A673 (cell line): ENCODE measurements around the gene DYNC2I2. TPM values are rescaled to one million over a fixed set of nuclear protein-coding genes. Genes with fewer than 3 reads are reported as not detected.

Source experiments
- BruUV-seq: library from RNA; stranded (reverse); fragments of 400-500 nt; replicated peaks from 2 replicates; lab custom pipeline; 2021; lab: Mats Ljungman, UMichigan
- CTCF ChIA-PET: fragments of 300-600 bp; sonication (Branson Sonifier 250); formaldehyde crosslinking; loops from one replicate; lab custom pipeline; 2022; ENCODE audit warnings: antibody characterized with exemption; lab: Charles Lee
- POLR2A ChIA-PET: fragments of 300-600 bp; sonication (Branson Sonifier 250); formaldehyde crosslinking; loops from one replicate; lab custom pipeline; 2022; ENCODE audit warnings: antibody characterized with exemption; ENCODE audit not compliant: low non-redundant PET; lab: Charles Lee
- DNase-seq: peaks from one replicate; pipeline ENCODE4 v3.0.0-alpha.2; 2015; ENCODE audit warnings: low spot score
- H3K27ac ChIP-seq: fragments of 200-600 bp; sonication (generic); 2 replicates; pipeline ENCODE4 v1.5.1; 2016; ENCODE audit warnings: mixed run types, low read depth, mild to moderate bottlenecking, mixed read lengths, antibody characterized with exemption, low read length; ENCODE audit not compliant: poor library complexity, severe bottlenecking
- H3K27me3 ChIP-seq: fragments of 200-600 bp; sonication (generic); replicated peaks from 2 replicates; pipeline ENCODE4 v1.6.1; 2017; ENCODE audit warnings: mixed run types, low read depth, mild to moderate bottlenecking, mixed read lengths, antibody characterized with exemption, low read length; ENCODE audit not compliant: insufficient read depth, poor library complexity
- H3K36me3 ChIP-seq: fragments of 200-600 bp; sonication (generic); 2 replicates; pipeline ENCODE4 v1.6.1; 2016; ENCODE audit warnings: mixed run types, mild to moderate bottlenecking, mixed read lengths, antibody characterized with exemption, low read length; ENCODE audit not compliant: insufficient read depth, poor library complexity, severe bottlenecking
- H3K4me1 ChIP-seq: fragments of 200-600 bp; sonication (generic); 2 replicates; pipeline ENCODE4 v1.6.1; 2017; ENCODE audit warnings: mixed run types, mild to moderate bottlenecking, mixed read lengths, antibody characterized with exemption, low read length; ENCODE audit not compliant: insufficient read depth, poor library complexity, severe bottlenecking
- H3K4me3 ChIP-seq: fragments of 200-600 bp; sonication (generic); 2 replicates; pipeline ENCODE4 v1.5.1; 2016; ENCODE audit warnings: low read depth, mixed run types, mild to moderate bottlenecking, mixed read lengths, low read length; ENCODE audit not compliant: poor library complexity, severe bottlenecking
- H3K9me3 ChIP-seq: fragments of 200-600 bp; sonication (generic); 2 replicates; pipeline ENCODE4 v1.6.1; 2016; ENCODE audit warnings: mixed run types, low read depth, mild to moderate bottlenecking, mixed read lengths, antibody characterized with exemption, low read length; ENCODE audit not compliant: poor library complexity, severe bottlenecking
- EZH2 ChIP-seq: fragments of 200-600 bp; sonication (generic); IDR thresholded peaks from 2 replicates; pipeline ENCODE4 v1.6.1; 2017; ENCODE audit warnings: borderline replicate concordance, low read depth, mild to moderate bottlenecking, mixed read lengths, antibody characterized with exemption, low read length; ENCODE audit not compliant: poor library complexity, severe bottlenecking
- intact Hi-C: fragments of 100-400 bp; cut with micrococcal nuclease; formaldehyde crosslinking; loops from one replicate; pipeline ENCODE4 v1.10.0; 2022; ENCODE audit not compliant: unreplicated experiment
- total RNA-seq: library from RNA; stranded (reverse); gene quantifications from 2 replicates; pipeline ENCODE4 v1.2.3, GENCODE V29; 2021
- TF ChIP-seq, protein P1 (sequence below): fragments of 300-800, 200-600 bp; sonication (generic); conservative IDR thresholded peaks from 2 replicates; pipeline ENCODE4 v1.5.1; 2017; ENCODE audit warnings: low read depth, mild to moderate bottlenecking, antibody characterized with exemption, low read length, moderate library complexity, mixed read lengths

The DYNC2I2 gene
- total RNA-seq, 1 experiment from 2014 or later, result 135 TPM

DNA sequence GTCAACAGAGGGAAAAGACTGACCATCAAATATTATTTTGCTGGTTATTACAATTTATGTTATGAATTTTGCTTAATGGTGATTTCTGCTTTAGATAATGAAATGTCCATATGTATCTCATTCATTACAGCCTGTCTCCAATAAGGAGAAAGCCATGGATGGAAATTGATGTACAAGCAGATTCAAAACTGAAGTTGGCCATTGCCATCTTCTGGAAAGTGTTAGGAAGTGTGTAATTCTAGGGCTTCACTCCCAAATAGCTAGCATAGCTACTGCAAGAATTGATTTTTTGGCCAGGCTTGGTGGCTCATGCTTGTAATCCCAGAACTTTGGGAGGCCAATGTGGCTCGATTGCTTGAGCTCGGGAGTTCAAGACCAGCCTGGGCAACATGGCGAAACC, 45.8 kb downstream of the DYNC2I2 start:
- ChIA-PET POLR2A (interaction anchor here (0.7 kb wide), 1 partner anchor 24 kb away, joined by 6 read pairs; no protein-coding TSS in a partner anchor), CTCF (interaction anchor here (1.1 kb wide), 1 partner anchor 172 kb away, joined by 4 read pairs; no protein-coding TSS in a partner anchor)
- TF ChIP-seq, protein P1, sequence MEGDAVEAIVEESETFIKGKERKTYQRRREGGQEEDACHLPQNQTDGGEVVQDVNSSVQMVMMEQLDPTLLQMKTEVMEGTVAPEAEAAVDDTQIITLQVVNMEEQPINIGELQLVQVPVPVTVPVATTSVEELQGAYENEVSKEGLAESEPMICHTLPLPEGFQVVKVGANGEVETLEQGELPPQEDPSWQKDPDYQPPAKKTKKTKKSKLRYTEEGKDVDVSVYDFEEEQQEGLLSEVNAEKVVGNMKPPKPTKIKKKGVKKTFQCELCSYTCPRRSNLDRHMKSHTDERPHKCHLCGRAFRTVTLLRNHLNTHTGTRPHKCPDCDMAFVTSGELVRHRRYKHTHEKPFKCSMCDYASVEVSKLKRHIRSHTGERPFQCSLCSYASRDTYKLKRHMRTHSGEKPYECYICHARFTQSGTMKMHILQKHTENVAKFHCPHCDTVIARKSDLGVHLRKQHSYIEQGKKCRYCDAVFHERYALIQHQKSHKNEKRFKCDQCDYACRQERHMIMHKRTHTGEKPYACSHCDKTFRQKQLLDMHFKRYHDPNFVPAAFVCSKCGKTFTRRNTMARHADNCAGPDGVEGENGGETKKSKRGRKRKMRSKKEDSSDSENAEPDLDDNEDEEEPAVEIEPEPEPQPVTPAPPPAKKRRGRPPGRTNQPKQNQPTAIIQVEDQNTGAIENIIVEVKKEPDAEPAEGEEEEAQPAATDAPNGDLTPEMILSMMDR, result no peak
- TF ChIP-seq EZH2, result no peak
- H3K4me1 ChIP-seq, result no peaks in the 10 kb centered on the region
- no peaks in the 10 kb centered on the region for H3K9me3 ChIP-seq
- no peak overlapping the region for H3K27ac ChIP-seq
- H3K36me3 ChIP-seq, result peaks cover 91% of the 10 kb centered on the region
- intact Hi-C loops, result loop anchor here (5.0 kb wide), 1 partner anchor 34 kb away; no protein-coding TSS in a partner anchor
- no peaks in the 10 kb centered on the region for H3K27me3 ChIP-seq
- no peak overlapping the region for H3K4me3 ChIP-seq
- no TSS peak for BruUV-seq
- DNase-seq, result no peak

DNA sequence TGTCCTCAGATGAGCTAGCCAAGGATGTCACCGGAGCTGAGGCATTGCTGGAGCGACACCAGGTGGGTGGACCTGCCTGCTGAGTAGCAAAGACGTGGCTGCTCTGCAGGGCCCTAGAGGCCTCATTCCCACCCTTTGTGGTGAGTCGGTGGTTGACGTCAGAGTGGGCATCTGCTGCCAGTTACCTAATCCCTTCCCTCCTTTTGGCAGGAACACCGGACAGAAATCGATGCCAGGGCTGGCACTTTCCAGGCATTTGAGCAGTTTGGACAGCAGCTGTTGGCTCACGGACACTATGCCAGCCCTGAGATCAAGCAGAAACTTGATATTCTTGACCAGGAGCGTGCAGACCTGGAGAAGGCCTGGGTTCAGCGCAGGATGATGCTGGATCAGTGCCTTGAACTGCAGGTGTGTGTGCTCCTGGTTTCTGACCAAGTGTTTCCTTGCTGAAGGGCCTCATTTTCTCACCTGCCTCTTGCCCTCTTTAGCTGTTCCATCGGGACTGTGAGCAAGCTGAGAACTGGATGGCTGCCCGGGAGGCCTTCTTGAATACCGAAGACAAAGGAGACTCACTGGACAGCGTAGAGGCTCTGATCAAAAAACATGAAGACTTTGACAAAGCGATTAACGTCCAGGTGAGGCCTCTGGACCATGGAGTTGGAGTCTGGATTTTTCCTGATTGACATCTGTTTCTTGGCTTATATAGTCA, 48.9 kb downstream of the DYNC2I2 start:
- Histone ChIP-seq H3K4me1 (no peaks in the 10 kb centered on the region), H3K27ac (no peak overlapping the region), H3K36me3 (peaks cover 87% of the 10 kb centered on the region), H3K9me3 (no peaks in the 10 kb centered on the region), H3K27me3 (no peaks in the 10 kb centered on the region), H3K4me3 (no peak overlapping the region)
- intact Hi-C loops, result no loop called here
- DNase-seq, result no peak
- ChIA-PET CTCF (no interaction called here), POLR2A (no interaction called here)
- no peak for TF ChIP-seq EZH2
- TF ChIP-seq, protein P1, result no peak
- BruUV-seq, result TSS peak; percentile 37

DNA sequence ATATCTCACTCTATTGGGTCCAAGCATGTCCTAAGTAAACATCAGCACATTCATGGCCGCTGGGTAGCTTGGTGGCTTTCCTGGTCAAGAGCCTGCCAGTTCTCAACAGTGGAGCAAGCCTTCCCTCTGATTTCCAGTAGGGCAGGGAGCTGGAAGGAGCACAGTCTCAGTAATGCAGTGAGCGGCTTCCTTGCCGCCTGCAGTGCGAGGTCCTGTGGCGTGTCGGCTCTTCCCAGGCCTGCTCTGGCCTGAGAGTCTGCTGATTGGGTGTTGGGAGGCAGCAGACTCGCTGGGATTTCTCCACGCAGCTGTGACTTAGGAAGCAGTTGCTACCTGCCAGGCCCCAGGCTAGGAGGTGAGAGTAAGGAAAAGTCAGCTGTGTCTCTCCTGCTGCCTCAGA, 53.0 kb downstream of the DYNC2I2 start:
- Histone ChIP-seq H3K27me3 (no peaks in the 10 kb centered on the region), H3K36me3 (peaks cover 77% of the 10 kb centered on the region), H3K4me1 (no peaks in the 10 kb centered on the region), H3K27ac (no peak overlapping the region), H3K4me3 (no peak overlapping the region), H3K9me3 (no peaks in the 10 kb centered on the region)
- no peak for DNase-seq
- CTCF ChIA-PET, result no interaction called here
- intact Hi-C loops, result no loop called here
- POLR2A ChIA-PET, result no interaction called here
- TF ChIP-seq, protein P1, result no peak
- TF ChIP-seq EZH2, result no peak
- no TSS peak for BruUV-seq
